Measurements from ENCODE around the gene ADAP2. TPM values are rescaled to one million over a fixed set of nuclear protein-coding genes. Genes with fewer than 3 reads are reported as not detected.
"Not testable (repeated sequence)": the region's sequence is repeated elsewhere in the genome, so short reads cannot be mapped to it uniquely, and the experiment has no call there.

The ADAP2 gene
- polyA plus RNA-seq (ENCODE audit: insufficient read length in 4 of 4), result 1 to 10 TPM; 2.9 to 4.6 (median 3.5) TPM

DNA sequence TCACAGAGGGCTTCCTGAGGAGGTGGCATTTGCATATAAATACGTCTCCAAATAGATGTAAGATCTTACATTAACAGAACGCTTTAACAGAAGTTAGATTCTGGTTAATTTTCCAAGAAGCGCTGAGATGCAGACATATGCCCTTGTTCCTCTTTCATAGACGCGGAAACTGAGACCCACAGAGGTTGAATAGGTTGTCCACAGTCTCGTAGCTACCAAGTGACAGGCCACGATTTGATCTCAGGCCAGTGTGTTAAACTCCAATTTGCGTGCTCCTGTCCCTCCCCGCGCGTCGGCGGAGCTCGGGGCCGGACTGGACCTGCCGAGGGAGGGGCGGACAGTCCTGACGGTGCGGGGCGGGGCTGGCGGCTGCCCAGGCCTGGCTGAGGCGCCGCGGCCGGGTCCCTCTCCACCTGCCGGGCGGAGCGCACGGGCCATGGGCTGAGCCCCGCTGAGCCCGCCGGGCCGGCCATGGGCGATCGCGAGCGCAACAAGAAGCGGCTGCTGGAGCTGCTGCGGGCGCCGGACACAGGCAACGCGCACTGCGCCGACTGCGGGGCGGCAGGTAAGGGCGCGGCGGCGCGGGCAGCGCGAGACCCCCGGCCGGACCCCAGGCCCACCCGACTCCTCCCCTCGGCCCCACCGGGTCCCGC is at the start of gene ADAP2:
Gene ADAP2 (plus strand): TSS at position 402 of the 653 bp plus-strand sequence. CDS start 70 bp downstream, at position 472.
- no peak for DNase-seq (ENCODE audit: low read depth in 4 of 4, low spot score in 2 of 4)

- DNase-seq (ENCODE audit: low read depth in 4 of 4, low spot score in 2 of 4), result no peak
Observed at GRCh38 chr17:30886187-30886586, 35.6 kb upstream of the ADAP2 start.

GRCh38 chr17:30894236-30894635 is 27.5 kb upstream of the ADAP2 start:
- no peak for DNase-seq (ENCODE audit: low read depth in 4 of 4, low spot score in 2 of 4)

GRCh38 chr17:30897311-30897710 is 24.4 kb upstream of the ADAP2 start:
- DNase-seq (ENCODE audit: low read depth in 4 of 4, low spot score in 2 of 4), result no peak

DNA sequence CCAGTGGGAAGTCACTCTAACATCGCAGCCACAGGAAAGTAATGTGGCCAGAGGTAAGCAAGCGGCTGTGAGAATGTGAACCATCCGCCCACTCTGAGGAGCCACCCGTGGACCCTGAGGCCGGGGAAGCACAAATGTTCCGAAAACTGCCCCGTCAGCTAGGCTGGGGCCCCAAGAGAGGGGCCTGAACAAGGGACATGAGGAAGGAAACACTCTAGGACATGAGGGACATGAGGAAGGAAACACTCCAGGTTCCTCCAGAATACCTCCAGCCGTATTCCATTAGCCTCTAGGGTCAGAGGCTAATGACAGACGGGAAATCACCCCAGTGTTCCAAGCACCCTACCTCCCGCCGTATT is 16.0 kb upstream of the ADAP2 start:
- no peak for DNase-seq (ENCODE audit: low read depth in 4 of 4, low spot score in 2 of 4)

- peak; percentile 77 to 87 (median 84) for DNase-seq (ENCODE audit: low read depth in 4 of 4, low spot score in 2 of 4)
Observed at GRCh38 chr17:30906101-30906911, 15.4 kb upstream of the ADAP2 start, which contains the start of gene TEFM. TSS of gene TEFM (minus strand) at chr17:30906238. CDS start at chr17:30906198, 40 bp downstream.

DNA sequence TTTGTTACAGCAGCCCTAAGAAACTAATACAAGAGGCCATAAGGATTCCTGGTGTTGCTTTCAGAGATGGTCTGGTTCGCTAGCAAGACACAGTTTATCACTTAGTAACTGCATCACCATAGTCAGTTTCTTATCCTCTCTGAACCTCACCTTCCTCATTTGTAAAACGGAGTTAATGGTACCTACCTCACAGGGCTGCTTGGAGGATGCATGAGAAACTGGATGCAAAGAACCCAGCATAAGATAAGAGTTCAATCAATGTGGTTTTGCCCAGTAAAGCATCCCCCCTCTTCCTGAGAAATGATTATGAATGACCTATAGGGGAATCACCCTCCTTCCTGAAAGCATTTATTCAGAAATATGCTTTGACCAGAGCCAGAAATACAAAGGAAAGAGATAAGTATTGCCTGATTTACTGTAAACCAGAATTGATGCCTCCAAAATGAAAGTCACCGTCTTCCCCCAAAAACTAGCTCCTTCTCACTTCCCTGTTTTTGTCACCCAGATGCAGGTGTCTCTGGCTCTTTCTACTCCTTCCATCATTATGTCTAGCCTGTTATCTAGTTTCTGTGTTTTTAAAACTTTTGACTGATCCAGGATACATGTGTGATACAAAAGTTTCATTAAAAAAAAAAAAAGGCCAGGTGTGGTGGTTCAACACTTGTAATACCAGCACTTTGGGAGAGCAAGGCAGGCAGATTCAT is 12.9 kb upstream of the ADAP2 start:
- DNase-seq (ENCODE audit: low read depth in 4 of 4, low spot score in 2 of 4), result no peak

DNA sequence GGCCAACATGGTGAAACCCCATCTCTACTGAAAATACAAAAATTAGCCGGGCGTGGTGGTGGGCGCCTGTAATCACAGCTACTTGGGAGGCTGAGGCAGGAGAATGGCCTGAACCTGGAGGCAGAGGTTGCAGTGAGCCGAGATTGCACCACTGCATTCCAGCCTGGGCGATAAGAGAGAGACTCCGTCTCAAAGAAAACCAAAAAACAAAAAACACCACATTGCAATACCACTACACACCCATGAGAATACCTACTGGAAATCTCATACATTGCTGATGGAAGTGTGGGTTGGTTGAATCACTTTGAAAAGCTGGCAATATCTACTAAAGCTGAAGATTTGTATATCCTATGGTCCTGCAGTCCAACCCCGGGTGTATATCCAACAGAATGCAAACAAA is 11.6 kb upstream of the ADAP2 start:
- DNase-seq (ENCODE audit: low read depth in 4 of 4, low spot score in 2 of 4), result not testable (repeated sequence)

- no peak for DNase-seq (ENCODE audit: low read depth in 4 of 4, low spot score in 2 of 4)
Observed at GRCh38 chr17:30913955-30914354, 7.8 kb upstream of the ADAP2 start.

- DNase-seq (ENCODE audit: low read depth in 4 of 4, low spot score in 2 of 4), result no peak
Observed at GRCh38 chr17:30915833-30916611, 5.7 kb upstream of the ADAP2 start.

DNA sequence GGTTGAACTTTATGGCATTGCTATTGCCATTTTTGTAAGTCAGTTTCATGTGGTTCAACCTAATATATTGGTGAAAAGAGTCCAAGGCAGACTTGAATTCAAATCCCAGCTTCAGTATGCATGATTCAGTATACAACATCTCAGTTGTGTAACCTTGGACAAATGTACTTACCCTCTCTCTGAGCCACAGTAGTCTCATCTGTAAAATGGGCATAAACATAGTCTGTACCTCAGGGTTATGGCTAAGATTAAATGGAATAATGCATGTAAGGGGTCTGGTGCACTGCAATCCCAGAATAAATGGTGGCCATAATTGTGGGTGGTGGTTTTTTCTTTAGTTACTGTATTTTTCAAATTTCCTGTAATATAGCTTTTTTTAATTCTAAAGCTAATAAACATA is 4.7 kb upstream of the ADAP2 start:
- DNase-seq (ENCODE audit: low read depth in 4 of 4, low spot score in 2 of 4), result no peak

- no peak for DNase-seq (ENCODE audit: low read depth in 4 of 4, low spot score in 2 of 4)
Observed at GRCh38 chr17:30920282-30920681, 1.5 kb upstream of the ADAP2 start.

- no peak for DNase-seq (ENCODE audit: low read depth in 4 of 4, low spot score in 2 of 4)
Observed at GRCh38 chr17:30920683-30921543, 832 bp upstream of the ADAP2 start.

DNA sequence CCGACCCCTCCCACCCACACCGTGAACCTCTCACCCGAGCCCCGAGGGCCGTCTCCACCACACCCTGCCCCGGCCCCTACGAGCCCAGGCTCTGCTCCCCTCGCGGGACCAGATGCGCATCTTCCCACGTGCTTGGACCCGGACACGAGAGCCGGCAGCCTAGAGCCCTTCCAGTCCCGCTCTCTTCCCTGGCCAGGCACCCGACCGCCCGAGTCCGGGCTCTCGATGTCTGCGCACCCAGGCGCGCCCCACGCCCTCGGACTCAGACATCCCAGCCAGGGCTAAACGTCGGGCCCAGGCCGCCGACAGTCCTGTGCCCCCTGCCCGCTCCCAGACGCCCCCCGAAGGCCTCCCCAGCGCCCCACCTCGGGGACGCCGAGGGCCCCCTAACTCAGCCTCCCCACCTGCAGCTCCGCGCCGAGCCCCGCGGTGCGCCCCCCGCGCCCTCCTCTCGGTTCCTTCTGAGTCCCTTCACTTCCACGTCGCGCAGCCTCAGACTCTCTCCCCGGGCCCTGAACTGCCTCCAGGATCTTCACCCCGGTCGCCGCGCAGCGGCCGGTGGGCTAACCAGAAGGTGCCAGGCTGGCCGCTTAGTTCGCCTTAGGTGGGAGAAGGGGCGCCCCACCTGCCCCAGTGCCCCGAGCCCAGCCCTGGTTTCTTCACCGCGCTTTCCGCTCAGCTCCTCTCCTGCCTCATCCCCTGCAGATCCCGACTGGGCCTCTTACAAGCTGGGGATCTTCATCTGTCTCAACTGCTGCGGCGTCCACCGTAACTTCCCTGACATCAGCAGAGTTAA is 688 bp downstream of the ADAP2 start:
- no peak for DNase-seq (ENCODE audit: low read depth in 4 of 4, low spot score in 2 of 4)

DNA sequence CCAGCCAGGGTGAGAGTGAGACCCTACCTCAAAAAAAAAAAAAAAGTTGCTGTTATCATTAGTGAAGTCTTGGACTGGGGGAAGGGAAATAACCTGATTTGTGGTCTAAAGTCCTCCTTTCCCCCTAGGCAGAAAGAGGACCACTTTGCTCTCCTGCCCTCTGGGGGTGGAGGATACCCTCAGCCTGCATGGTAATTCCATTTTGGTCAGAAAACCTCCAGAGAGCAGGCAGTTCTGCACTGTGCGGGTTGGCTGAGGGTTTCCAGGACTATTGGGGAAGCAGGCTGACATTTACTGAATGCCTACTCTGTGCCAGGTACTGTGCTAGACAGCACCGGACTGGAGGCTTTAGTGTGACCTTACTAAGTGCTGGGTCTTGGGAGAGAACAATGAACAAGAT is 2.6 kb downstream of the ADAP2 start:
- no peak for DNase-seq (ENCODE audit: low read depth in 4 of 4, low spot score in 2 of 4)

DNA sequence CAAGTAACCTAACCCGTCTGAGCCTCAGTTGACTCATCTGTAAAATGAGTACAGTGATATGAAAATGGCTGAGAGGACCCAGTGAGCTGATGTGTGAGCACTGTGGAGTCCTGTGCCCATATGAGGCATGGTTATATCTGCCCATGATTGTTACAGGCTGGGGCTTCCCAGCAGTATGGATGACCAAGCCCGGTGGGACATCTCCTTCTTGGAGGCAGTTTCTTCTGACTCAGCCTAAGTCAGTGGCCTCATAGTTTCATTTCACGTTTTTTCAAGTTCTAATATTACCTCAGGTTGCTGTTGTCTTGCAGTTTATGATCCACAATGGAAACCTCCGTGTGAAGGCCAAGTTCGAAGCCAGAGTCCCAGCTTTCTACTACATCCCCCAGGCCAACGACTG is 4.8 kb downstream of the ADAP2 start:
- no peak for DNase-seq (ENCODE audit: low read depth in 4 of 4, low spot score in 2 of 4)

DNA sequence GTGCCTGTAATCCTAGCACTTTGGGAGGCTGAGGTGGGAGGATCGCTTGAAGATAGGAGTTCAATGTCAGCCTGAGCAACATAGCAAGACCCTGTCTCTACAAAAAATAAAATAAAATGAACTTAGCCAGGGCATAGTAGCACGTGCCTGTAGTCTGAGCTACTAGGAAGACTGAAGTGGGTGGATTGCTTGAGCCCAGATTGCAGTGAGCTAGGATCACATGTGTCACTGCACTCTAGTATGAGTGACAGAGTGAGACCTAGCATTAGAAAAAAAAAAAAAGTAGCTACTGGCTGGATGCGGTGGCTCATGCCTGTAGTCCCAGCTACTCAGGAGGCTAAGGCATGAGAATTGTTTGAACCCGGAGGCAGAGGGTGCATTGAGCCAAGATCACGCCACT is 6.0 kb downstream of the ADAP2 start:
- no peak for DNase-seq (ENCODE audit: low read depth in 4 of 4, low spot score in 2 of 4)

DNA sequence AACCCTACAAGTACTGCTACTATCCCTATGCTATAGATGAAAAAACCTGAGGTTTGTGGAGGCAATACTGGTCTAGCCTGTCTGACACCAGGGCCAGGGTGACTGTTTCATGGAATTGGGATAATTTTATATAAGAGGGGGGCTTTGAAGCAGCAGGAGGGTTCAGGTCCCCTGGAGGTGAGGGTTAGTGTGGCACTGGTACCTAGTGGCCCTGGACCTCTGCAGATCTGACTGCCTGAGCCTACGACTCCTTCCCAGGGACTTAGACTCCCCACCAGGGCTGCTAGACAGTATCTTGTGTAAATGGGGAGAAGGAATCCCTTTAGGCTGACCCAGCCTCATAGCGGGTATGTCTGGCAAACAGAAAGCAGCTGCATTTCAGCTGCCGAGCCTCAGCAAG is 6.8 kb downstream of the ADAP2 start:
- DNase-seq (ENCODE audit: low read depth in 4 of 4, low spot score in 2 of 4), result no peak

DNA sequence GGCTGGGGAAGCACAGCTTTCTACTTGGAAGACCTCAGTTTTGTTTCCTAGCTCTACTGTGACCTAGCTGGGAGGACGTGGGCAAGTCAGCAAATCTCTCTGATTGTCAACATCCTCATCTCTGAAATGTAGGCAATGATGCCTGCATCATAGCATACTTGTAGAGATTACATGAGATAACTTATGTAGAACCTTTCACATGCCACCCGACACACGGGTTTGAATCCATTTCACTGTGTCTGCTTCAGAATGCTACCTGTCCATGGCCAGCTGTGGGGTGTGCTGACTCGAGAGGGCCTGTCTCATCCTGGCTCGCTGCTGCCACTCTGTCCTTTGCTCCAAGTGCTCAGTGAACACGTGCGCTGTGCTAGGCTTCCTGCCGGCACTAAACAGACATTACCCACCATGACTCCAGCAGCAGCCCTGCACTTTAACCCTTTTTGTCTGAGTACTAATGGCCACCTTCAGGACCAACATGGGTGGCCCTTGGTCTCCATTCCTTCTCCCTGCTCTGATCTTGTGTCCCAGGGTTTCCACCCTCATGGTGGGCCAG is 7.4 kb downstream of the ADAP2 start:
- DNase-seq (ENCODE audit: low read depth in 4 of 4, low spot score in 2 of 4), result no peak

Measured in left renal cortex interstitium (tissue), 4 donors.